Stimulated activated CD8-positive, alpha-beta memory T cell treated with anti-CD3 and anti-CD28 coated beads, Interleukin-4, amount 100 ng/mL, for 24 hours (primary cell): ENCODE results near the gene B3GNT9.

Source experiments
- DNase-seq: peaks from one replicate; pipeline ENCODE4 v3.0.0-alpha.2; 2020; ENCODE audit warnings: low read depth

Gene B3GNT9

DNA sequence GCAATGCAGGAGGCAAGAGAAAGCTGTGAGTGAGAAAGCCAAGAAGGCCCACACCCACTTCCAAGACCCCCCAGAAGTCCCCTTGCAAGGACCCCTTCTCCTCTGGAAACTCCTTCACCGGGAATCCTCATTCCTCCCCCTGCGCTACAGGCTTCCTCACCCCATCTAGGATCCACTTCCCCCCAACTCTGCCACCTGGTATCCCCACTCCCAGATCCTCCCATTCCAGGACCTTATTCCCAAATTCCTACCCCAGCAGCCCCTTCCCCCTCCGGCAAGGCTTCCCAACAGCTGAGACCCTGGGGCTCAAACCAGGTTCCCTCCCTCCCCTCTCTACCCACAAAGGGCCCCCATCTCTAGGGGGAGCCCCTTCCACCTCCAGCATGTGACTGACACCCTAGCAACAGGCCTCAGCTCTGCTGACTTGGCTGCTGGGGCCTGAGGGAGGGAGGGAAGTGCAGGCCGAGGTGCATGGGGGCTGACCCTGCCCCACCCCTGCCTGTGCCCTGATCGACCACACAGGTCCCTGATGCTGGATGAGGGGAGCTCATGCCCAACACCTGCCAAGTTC, 15.9 kb upstream of the B3GNT9 start:
- no peak for DNase-seq

GRCh38 chr16:67166110-67166547, 15.3 kb upstream of the B3GNT9 start:
- no peak for DNase-seq

DNA sequence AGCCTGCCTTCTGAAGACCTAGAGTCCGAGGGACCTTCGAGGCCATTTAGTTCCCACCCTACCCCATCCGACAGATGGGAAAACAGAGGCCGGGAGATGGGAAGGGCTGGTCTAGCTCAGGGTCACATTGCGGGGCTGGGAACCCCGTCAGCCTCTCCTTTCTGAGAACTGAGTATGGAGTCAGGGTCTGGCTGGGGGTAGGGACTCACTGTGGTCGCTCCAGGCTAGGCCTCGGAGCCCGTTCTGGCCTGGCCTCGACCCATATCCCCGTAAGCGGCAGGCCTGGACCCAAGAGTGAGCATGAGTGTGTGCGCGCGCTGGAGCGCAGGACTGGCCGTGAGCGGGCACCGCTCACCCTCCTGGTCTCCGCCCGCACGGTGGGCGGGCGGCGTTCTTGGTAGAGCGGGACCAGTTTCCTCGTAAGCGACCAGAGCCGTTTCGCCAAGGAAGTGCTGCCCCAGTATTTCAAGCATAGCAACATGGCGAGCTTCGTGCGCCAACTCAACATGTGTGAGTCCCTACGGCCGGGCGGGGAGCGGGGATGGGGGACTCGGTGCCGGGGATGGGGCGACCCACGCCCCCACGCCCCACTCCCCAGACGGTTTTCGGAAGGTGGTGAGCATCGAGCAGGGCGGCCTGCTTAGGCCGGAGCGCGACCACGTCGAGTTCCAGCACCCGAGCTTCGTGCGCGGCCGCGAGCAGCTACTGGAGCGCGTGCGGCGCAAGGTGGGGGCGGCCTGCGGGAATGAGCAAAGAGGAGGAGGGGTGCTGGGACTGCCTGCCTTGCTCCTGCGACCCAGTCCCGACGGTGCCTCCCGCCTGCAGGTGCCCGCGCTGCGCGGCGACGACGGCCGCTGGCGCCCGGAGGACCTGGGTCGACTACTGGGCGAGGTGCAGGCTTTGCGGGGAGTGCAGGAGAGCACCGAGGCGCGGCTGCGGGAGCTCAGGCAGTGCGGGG, 14.6 kb upstream of the B3GNT9 start:
- no peak for DNase-seq

DNA sequence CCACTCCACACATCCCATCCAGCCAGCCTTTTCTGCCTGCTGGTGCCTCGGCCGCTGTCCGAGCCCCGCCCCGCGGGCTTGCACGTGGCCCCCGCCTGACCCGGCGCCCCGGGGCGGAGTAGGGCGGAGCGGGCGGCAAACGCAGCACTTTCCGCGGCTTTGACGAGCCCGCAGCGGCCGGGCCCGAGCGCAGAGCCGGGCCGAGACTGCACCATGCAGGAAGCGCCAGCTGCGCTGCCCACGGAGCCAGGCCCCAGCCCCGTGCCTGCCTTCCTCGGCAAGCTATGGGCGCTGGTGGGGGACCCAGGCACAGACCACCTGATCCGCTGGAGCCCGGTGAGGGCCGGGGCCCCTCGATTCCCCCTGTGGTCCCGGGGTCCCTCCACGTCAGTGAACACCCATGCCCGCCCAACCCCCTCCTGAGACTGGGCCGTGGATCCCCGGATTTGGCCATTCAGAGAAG, 13.8 kb upstream of the B3GNT9 start, which contains the start of gene HSF4:
TSS of gene HSF4 (plus strand) at position 147 of the 463 bp plus-strand sequence. CDS start at position 214, 67 bp downstream.
- DNase-seq, result no peak

DNA sequence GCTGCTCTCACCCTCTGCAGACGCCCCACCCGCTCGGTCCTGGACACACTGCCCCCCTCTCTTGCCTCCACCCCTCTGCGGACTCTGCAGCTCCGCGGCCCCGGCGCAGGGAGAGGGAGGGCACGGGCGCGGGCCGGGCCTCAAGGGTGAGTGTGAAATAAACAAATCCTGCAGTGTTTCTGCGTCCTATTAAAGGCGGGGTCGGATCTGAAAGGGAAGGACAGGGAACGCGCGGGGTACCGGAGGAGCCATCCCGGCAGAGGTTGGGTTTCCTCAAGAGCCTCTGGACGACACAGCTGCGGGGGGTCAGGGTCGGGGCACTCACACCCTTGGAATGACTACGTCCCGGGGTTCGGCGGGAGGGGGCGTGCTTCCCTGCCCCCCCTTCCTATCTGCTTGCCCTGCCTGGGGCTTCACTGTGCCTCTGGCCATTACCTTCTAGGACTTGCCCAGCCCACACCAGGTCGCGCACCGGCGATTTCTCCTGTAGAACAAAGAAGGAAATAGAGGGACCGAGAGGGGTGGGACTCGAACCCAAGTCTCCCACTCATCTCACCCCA, 13.3 kb upstream of the B3GNT9 start:
- no peak for DNase-seq

GRCh38 chr16:67163164-67163998, 12.6 kb upstream of the B3GNT9 start:
- DNase-seq, result no peak

GRCh38 chr16:67162506-67163163, 11.8 kb upstream of the B3GNT9 start:
- DNase-seq, result no peak

GRCh38 chr16:67161595-67162058, 10.8 kb upstream of the B3GNT9 start:
- DNase-seq, result no peak

GRCh38 chr16:67158637-67159600, 8.1 kb upstream of the B3GNT9 start:
- peak; percentile 67 for DNase-seq

GRCh38 chr16:67157892-67158635, 7.3 kb upstream of the B3GNT9 start:
- no peak for DNase-seq

GRCh38 chr16:67157106-67157748, 6.4 kb upstream of the B3GNT9 start:
- no peak for DNase-seq

DNA sequence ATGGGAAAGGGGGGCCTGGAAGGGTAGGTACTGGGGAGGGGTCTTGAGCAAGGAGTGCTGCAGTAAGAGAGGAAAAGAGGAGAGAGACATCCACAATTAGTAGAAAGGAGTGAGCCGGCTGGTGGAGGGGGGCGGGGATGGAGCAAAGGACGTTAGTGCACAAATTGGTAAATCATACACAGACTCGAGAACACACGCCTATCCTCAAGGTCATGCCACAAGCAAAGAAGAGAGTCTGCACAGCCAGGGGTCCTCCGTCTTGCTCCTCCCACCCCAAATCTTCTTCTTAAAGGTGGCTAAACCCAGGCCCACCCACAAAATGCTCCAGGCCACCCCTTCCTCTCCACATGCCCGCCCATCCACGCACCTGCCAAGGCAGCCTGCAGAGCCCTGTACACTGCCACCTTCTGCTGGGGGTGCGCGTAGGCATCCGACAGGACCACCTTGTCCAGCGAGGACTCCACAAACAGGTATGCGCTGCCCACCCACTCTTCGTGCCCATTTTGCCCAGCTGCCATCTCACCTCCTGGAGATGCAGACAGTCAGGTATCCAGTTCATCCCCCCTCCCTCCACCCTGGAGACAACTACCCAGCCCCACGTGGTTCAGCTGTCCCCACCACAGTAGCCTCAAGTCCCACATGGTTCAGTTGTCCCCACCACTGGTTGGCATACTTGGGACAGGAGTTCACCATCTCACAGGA, 5.5 kb upstream of the B3GNT9 start:
- DNase-seq, result no peak

- DNase-seq, result peak; percentile 68
Observed at GRCh38 chr16:67155295-67156142, 4.7 kb upstream of the B3GNT9 start.

GRCh38 chr16:67154578-67155294, 3.9 kb upstream of the B3GNT9 start:
- no peak for DNase-seq

GRCh38 chr16:67151431-67152097, 766 bp upstream of the B3GNT9 start:
- no peak for DNase-seq
